Measurements from ENCODE around the gene KDM4B.

Gene KDM4B

GRCh38 chr19:5086725-5087439 lies 118.0 kb downstream of the KDM4B start:
- no peak for DNase-seq (ENCODE audit: low read depth in 2 of 2)

GRCh38 chr19:5089283-5089682 lies 120.4 kb downstream of the KDM4B start:
- no peak for DNase-seq (ENCODE audit: low read depth in 2 of 2)

- no peak for DNase-seq (ENCODE audit: low read depth in 2 of 2)
These were observed 121.6 kb downstream of the KDM4B start for GRCh38 chr19:5090465-5091017.

GRCh38 chr19:5091018-5091683 lies 122.2 kb downstream of the KDM4B start:
- no peak for DNase-seq (ENCODE audit: low read depth in 2 of 2)

GRCh38 chr19:5091684-5092480 lies 123.0 kb downstream of the KDM4B start:
- no peak for DNase-seq (ENCODE audit: low read depth in 2 of 2)

GRCh38 chr19:5092481-5092843 lies 123.5 kb downstream of the KDM4B start:
- DNase-seq (ENCODE audit: low read depth in 2 of 2) = no peak

GRCh38 chr19:5093297-5093928 lies 124.5 kb downstream of the KDM4B start:
- no peak for DNase-seq (ENCODE audit: low read depth in 2 of 2)

- no peak for DNase-seq (ENCODE audit: low read depth in 2 of 2)
These were observed 125.2 kb downstream of the KDM4B start for GRCh38 chr19:5093948-5094718.

GRCh38 chr19:5094768-5095567 lies 126.1 kb downstream of the KDM4B start:
- DNase-seq (ENCODE audit: low read depth in 2 of 2) = no peak

- DNase-seq (ENCODE audit: low read depth in 2 of 2) = no peak
These were observed 126.6 kb downstream of the KDM4B start for GRCh38 chr19:5095568-5095850.

GRCh38 chr19:5096536-5096935 lies 127.6 kb downstream of the KDM4B start:
- DNase-seq (ENCODE audit: low read depth in 2 of 2) = no peak

- DNase-seq (ENCODE audit: low read depth in 2 of 2) = no peak
These were observed 128.5 kb downstream of the KDM4B start for GRCh38 chr19:5097331-5097930.

- no peak for DNase-seq (ENCODE audit: low read depth in 2 of 2)
These were observed 129.2 kb downstream of the KDM4B start for GRCh38 chr19:5097959-5098623.

- DNase-seq (ENCODE audit: low read depth in 2 of 2) = no peak
These were observed 129.7 kb downstream of the KDM4B start for GRCh38 chr19:5098646-5099045.

- no peak for DNase-seq (ENCODE audit: low read depth in 2 of 2)
These were observed 130.8 kb downstream of the KDM4B start for GRCh38 chr19:5099701-5100221.

- DNase-seq (ENCODE audit: low read depth in 2 of 2) = no peak
These were observed 133.0 kb downstream of the KDM4B start for GRCh38 chr19:5101871-5102270.

- DNase-seq (ENCODE audit: low read depth in 2 of 2) = no peak
These were observed 133.6 kb downstream of the KDM4B start for GRCh38 chr19:5102520-5102919.

GRCh38 chr19:5103061-5103701 lies 134.3 kb downstream of the KDM4B start:
- no peak for DNase-seq (ENCODE audit: low read depth in 2 of 2)

All from stimulated activated CD4-positive, alpha-beta T cell treated with anti-CD3 and anti-CD28 coated beads, Interleukin-4, amount 100 ng/mL, for 48 hours (primary cell).